ENCODE data around the gene RNF126.

- no peak for TF ChIP-seq CTCF (IDR thresholded peaks at IDR 0.05; ENCODE audit: insufficient read depth, low read depth, low read length)
- no peak for TF ChIP-seq EZH2 (IDR thresholded peaks at IDR 0.05; ENCODE audit: insufficient read depth, low read length)
Observed at GRCh38 chr19:655691-656090, 7.3 kb downstream of the RNF126 start.

Data from astrocyte (in vitro differentiated cells and primary cell).